ES-I3 (cell line): ENCODE data around the gene HUNK.
A peak's percentile ranks its signal among the peaks of the same experiment; 100 is the strongest.

Source experiments
- H3K36me3 ChIP-seq: 2 replicates; pipeline ENCODE4 v1.6.1; 2013; ENCODE audit warnings: mild to moderate bottlenecking, low read length, control low read depth, moderate library complexity; ENCODE audit not compliant: insufficient read depth
- H3K4me1 ChIP-seq: 2 replicates; pipeline ENCODE4 v1.6.1; 2013; ENCODE audit warnings: mild to moderate bottlenecking, control low read depth, low read length; ENCODE audit not compliant: insufficient read depth
- H3K9ac ChIP-seq: 2 replicates; pipeline ENCODE4 v1.6.1; 2013; ENCODE audit warnings: low read depth, mild to moderate bottlenecking, low read length, moderate library complexity
- H3K9me3 ChIP-seq: 2 replicates; pipeline ENCODE4 v1.6.1; 2013; ENCODE audit warnings: mild to moderate bottlenecking, low read length, moderate library complexity; ENCODE audit not compliant: control insufficient read depth, insufficient read depth

Gene HUNK

GRCh38 chr21:31872452-31873274 lies at the start of gene HUNK:
Gene HUNK (plus strand): TSS chr21:31873020. CDS start chr21:31873675, 655 bp downstream.
- H3K9me3 ChIP-seq = no peaks in the 10 kb centered on the region
- peak within 1 kb of the TSS; percentile 64 for H3K9ac ChIP-seq
- H3K36me3 ChIP-seq = no peaks in the 10 kb centered on the region
- H3K4me1 ChIP-seq = 0 out of 2 replicates have a peak, but pooled peaks cover 2% of the 10 kb centered on the region

- Histone ChIP-seq H3K4me1 (no peaks in the 10 kb centered on the region), H3K36me3 (no peaks in the 10 kb centered on the region), H3K9me3 (no peaks in the 10 kb centered on the region), H3K9ac (no peak overlapping the region)
Measured at GRCh38 chr21:31829736-31830472, 42.9 kb upstream of the HUNK start.

GRCh38 chr21:31830701-31831100 lies 42.1 kb upstream of the HUNK start:
- Histone ChIP-seq H3K9ac (no peak overlapping the region), H3K9me3 (no peaks in the 10 kb centered on the region), H3K4me1 (no peaks in the 10 kb centered on the region), H3K36me3 (no peaks in the 10 kb centered on the region)

GRCh38 chr21:31837041-31837440 lies 35.8 kb upstream of the HUNK start:
- Histone ChIP-seq H3K9ac (no peak overlapping the region), H3K4me1 (no peaks in the 10 kb centered on the region), H3K36me3 (no peaks in the 10 kb centered on the region), H3K9me3 (no peaks in the 10 kb centered on the region)

GRCh38 chr21:31837618-31838390 lies 35.0 kb upstream of the HUNK start:
- no peaks in the 10 kb centered on the region for H3K9me3 ChIP-seq
- no peak overlapping the region for H3K9ac ChIP-seq
- H3K4me1 ChIP-seq = no peaks in the 10 kb centered on the region
- no peaks in the 10 kb centered on the region for H3K36me3 ChIP-seq

- no peaks in the 10 kb centered on the region for H3K9me3 ChIP-seq
- no peak overlapping the region for H3K9ac ChIP-seq
- H3K4me1 ChIP-seq = no peaks in the 10 kb centered on the region
- no peaks in the 10 kb centered on the region for H3K36me3 ChIP-seq
Measured at GRCh38 chr21:31838586-31839355, 34.0 kb upstream of the HUNK start.

- no peaks in the 10 kb centered on the region for H3K9me3 ChIP-seq
- H3K9ac ChIP-seq = no peak overlapping the region
- no peaks in the 10 kb centered on the region; the same call in 1 of the 2 replicates for H3K4me1 ChIP-seq
- H3K36me3 ChIP-seq = no peaks in the 10 kb centered on the region
Measured at GRCh38 chr21:31844206-31844605, 28.6 kb upstream of the HUNK start.

- no peaks in the 10 kb centered on the region for H3K9me3 ChIP-seq
- no peaks in the 10 kb centered on the region for H3K36me3 ChIP-seq
- H3K4me1 ChIP-seq = no peaks in the 10 kb centered on the region; the same call in 1 of the 2 replicates
- H3K9ac ChIP-seq = no peak overlapping the region
Measured at GRCh38 chr21:31845151-31845729, 27.6 kb upstream of the HUNK start.

GRCh38 chr21:31846690-31847089 lies 26.1 kb upstream of the HUNK start:
- Histone ChIP-seq H3K9ac (no peak overlapping the region), H3K9me3 (no peaks in the 10 kb centered on the region), H3K36me3 (no peaks in the 10 kb centered on the region), H3K4me1 (no peaks in the 10 kb centered on the region; the same call in 1 of the 2 replicates)

- Histone ChIP-seq H3K9ac (no peak overlapping the region), H3K36me3 (no peaks in the 10 kb centered on the region), H3K9me3 (no peaks in the 10 kb centered on the region), H3K4me1 (no peaks in the 10 kb centered on the region; the same call in 1 of the 2 replicates)
Measured at GRCh38 chr21:31847761-31848160, 25.1 kb upstream of the HUNK start.

- H3K36me3 ChIP-seq = no peaks in the 10 kb centered on the region
- H3K9me3 ChIP-seq = no peaks in the 10 kb centered on the region
- no peak overlapping the region for H3K9ac ChIP-seq
- no peaks in the 10 kb centered on the region; the same call in 1 of the 2 replicates for H3K4me1 ChIP-seq
Measured at GRCh38 chr21:31848326-31848985, 24.4 kb upstream of the HUNK start.

GRCh38 chr21:31850886-31851285 lies 21.9 kb upstream of the HUNK start:
- Histone ChIP-seq H3K9me3 (no peaks in the 10 kb centered on the region), H3K4me1 (no peaks in the 10 kb centered on the region), H3K9ac (no peak overlapping the region), H3K36me3 (no peaks in the 10 kb centered on the region)

GRCh38 chr21:31855180-31855579 lies 17.6 kb upstream of the HUNK start:
- no peak overlapping the region for H3K9ac ChIP-seq
- H3K4me1 ChIP-seq = no peaks in the 10 kb centered on the region
- H3K9me3 ChIP-seq = no peaks in the 10 kb centered on the region
- H3K36me3 ChIP-seq = no peaks in the 10 kb centered on the region
